WTC11 (cell line): ENCODE data around the gene SLIT3. TPM values are rescaled to one million over a fixed set of nuclear protein-coding genes. Genes with fewer than 3 reads are reported as not detected.

Source experiments
- ATAC-seq: fragments of 200-7000 bp; cut with Tn5 transposase; 2 replicates; pipeline ENCODE4 v1.10.0; 2021; ENCODE audit warnings: mild to moderate bottlenecking, moderate library complexity
- CTCF ChIA-PET: fragments of 300-600 bp; sonication (Branson Sonifier 250); formaldehyde crosslinking; loops from one replicate; lab custom pipeline; 2021; ENCODE audit warnings: antibody characterized with exemption; lab: Charles Lee
- POLR2A ChIA-PET: fragments of 350-600 bp; sonication (Branson Sonifier 250); formaldehyde crosslinking; loops from one replicate; lab custom pipeline; 2021; ENCODE audit warnings: antibody characterized with exemption; lab: Charles Lee
- DNase-seq: peaks from one replicate; pipeline ENCODE4 v3.0.0; 2021; ENCODE audit warnings: low spot score
- H3K27ac Mint-ChIP-seq: 2 replicates; pipeline ENCODE4 v1.8.0; 2021; ENCODE audit warnings: mixed read lengths
- H3K27me3 Mint-ChIP-seq: 2 replicates; pipeline ENCODE4 v1.8.0; 2021; ENCODE audit warnings: low read depth, mild to moderate bottlenecking, moderate library complexity, mixed read lengths
- H3K36me3 Mint-ChIP-seq: 2 replicates; pipeline ENCODE4 v1.8.0; 2021; ENCODE audit warnings: mixed read lengths
- H3K4me1 Mint-ChIP-seq: 2 replicates; pipeline ENCODE4 v1.8.0; 2022; ENCODE audit warnings: mixed read lengths
- H3K4me3 Mint-ChIP-seq: 2 replicates; pipeline ENCODE4 v1.8.0; 2021; ENCODE audit warnings: mild to moderate bottlenecking, moderate library complexity, mixed read lengths
- H3K9me3 Mint-ChIP-seq: 2 replicates; pipeline ENCODE4 v1.8.0; 2021; ENCODE audit warnings: mixed read lengths
- CREM ChIP-seq: sonication (generic); formaldehyde crosslinking; IDR thresholded peaks from 2 replicates; pipeline ENCODE4 v1.8.1; 2022; ENCODE audit warnings: mild to moderate bottlenecking, missing genetic modification reagents, moderate library complexity
- IRF2 ChIP-seq: sonication (generic); formaldehyde crosslinking; IDR thresholded peaks from 2 replicates; pipeline ENCODE4 v1.8.0; 2022; ENCODE audit warnings: low read depth, missing genetic modification reagents, borderline replicate concordance
- NR1H2 ChIP-seq: sonication (generic); formaldehyde crosslinking; IDR thresholded peaks from 2 replicates; pipeline ENCODE4 v1.9.0; 2021; ENCODE audit warnings: mild to moderate bottlenecking, moderate library complexity, missing genetic modification reagents
- PRRX2 ChIP-seq: fragments of 250-450 bp; sonication (Bioruptor Pico); IDR thresholded peaks from 2 replicates; pipeline ENCODE4 v1.8.0; 2021; ENCODE audit warnings: mild to moderate bottlenecking
- RORB ChIP-seq: fragments of 250-450 bp; sonication (Bioruptor Pico); IDR thresholded peaks from 2 replicates; pipeline ENCODE4 v1.9.0; 2021; ENCODE audit warnings: mild to moderate bottlenecking
- TP53 ChIP-seq: sonication (generic); formaldehyde crosslinking; IDR thresholded peaks from 2 replicates; pipeline ENCODE4 v1.8.1; 2023; ENCODE audit warnings: mild to moderate bottlenecking, missing genetic modification reagents
- ZBTB43 ChIP-seq: sonication (generic); formaldehyde crosslinking; IDR thresholded peaks from 2 replicates; pipeline ENCODE4 v1.8.1; 2023; ENCODE audit warnings: mild to moderate bottlenecking, missing genetic modification reagents
- ZNF232 ChIP-seq: sonication (generic); formaldehyde crosslinking; IDR thresholded peaks from 2 replicates; pipeline ENCODE4 v1.8.0; 2022; ENCODE audit warnings: mild to moderate bottlenecking, missing genetic modification reagents
- ZNF317 ChIP-seq: sonication (generic); formaldehyde crosslinking; IDR thresholded peaks from 2 replicates; pipeline ENCODE4 v1.8.1; 2023; ENCODE audit warnings: low read depth, mild to moderate bottlenecking, moderate library complexity, missing genetic modification reagents, borderline replicate concordance
- ZNF396 ChIP-seq: fragments of 250-450 bp; sonication (Bioruptor Pico); IDR thresholded peaks from 2 replicates; pipeline ENCODE4 v1.8.0; 2021; ENCODE audit warnings: mild to moderate bottlenecking, moderate library complexity, borderline replicate concordance
- ZNF425 ChIP-seq: fragments of 250-450 bp; sonication (Bioruptor Pico); conservative IDR thresholded peaks from 2 replicates; pipeline ENCODE4 v1.9.0; 2021; ENCODE audit warnings: mild to moderate bottlenecking
- ZNF532 ChIP-seq: fragments of 250-450 bp; sonication (Bioruptor Pico); IDR thresholded peaks from 2 replicates; pipeline ENCODE4 v1.9.0; 2021; ENCODE audit warnings: mild to moderate bottlenecking, borderline replicate concordance
- total RNA-seq: library from RNA; stranded (reverse); gene quantifications from 3 replicates; pipeline ENCODE4 v1.2.3, GENCODE V29; 2021
- TF ChIP-seq, protein P1 (sequence below): sonication (generic); formaldehyde crosslinking; IDR thresholded peaks from 2 replicates; pipeline ENCODE4 v1.8.0; 2023; ENCODE audit warnings: mild to moderate bottlenecking, missing genetic modification reagents
- TF ChIP-seq, protein P2 (sequence below): sonication (generic); formaldehyde crosslinking; IDR thresholded peaks from 2 replicates; pipeline ENCODE4 v1.8.0; 2023; ENCODE audit warnings: missing genetic modification reagents
- TF ChIP-seq, protein P3 (sequence below): sonication (generic); formaldehyde crosslinking; IDR thresholded peaks from 2 replicates; pipeline ENCODE4 v1.8.1; 2022; ENCODE audit warnings: missing genetic modification reagents, borderline replicate concordance
- TF ChIP-seq, protein P4 (sequence below): sonication (generic); formaldehyde crosslinking; IDR thresholded peaks from 2 replicates; pipeline ENCODE4 v1.8.0; 2022; ENCODE audit warnings: mild to moderate bottlenecking, missing genetic modification reagents

SLIT3 gene
- total RNA-seq, 1 experiment from 2014 or later, result 1.9 TPM

- ATAC-seq, result no peak
- TF ChIP-seq, protein P1, sequence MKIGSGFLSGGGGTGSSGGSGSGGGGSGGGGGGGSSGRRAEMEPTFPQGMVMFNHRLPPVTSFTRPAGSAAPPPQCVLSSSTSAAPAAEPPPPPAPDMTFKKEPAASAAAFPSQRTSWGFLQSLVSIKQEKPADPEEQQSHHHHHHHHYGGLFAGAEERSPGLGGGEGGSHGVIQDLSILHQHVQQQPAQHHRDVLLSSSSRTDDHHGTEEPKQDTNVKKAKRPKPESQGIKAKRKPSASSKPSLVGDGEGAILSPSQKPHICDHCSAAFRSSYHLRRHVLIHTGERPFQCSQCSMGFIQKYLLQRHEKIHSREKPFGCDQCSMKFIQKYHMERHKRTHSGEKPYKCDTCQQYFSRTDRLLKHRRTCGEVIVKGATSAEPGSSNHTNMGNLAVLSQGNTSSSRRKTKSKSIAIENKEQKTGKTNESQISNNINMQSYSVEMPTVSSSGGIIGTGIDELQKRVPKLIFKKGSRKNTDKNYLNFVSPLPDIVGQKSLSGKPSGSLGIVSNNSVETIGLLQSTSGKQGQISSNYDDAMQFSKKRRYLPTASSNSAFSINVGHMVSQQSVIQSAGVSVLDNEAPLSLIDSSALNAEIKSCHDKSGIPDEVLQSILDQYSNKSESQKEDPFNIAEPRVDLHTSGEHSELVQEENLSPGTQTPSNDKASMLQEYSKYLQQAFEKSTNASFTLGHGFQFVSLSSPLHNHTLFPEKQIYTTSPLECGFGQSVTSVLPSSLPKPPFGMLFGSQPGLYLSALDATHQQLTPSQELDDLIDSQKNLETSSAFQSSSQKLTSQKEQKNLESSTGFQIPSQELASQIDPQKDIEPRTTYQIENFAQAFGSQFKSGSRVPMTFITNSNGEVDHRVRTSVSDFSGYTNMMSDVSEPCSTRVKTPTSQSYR (CRISPR knock-in tag), result no peak
- TF ChIP-seq ZNF317 (CRISPR knock-in tag) (no peak), TP53 (CRISPR knock-in tag) (no peak), ZNF232 (CRISPR knock-in tag) (no peak), ZBTB43 (CRISPR knock-in tag) (no peak), CREM (no peak), ZNF532 (CRISPR knock-in tag) (no peak), NR1H2 (CRISPR knock-in tag) (no peak), ZNF425 (CRISPR knock-in tag) (no peak), PRRX2 (CRISPR knock-in tag) (no peak), ZNF396 (CRISPR knock-in tag) (no peak)
- TF ChIP-seq, protein P2, sequence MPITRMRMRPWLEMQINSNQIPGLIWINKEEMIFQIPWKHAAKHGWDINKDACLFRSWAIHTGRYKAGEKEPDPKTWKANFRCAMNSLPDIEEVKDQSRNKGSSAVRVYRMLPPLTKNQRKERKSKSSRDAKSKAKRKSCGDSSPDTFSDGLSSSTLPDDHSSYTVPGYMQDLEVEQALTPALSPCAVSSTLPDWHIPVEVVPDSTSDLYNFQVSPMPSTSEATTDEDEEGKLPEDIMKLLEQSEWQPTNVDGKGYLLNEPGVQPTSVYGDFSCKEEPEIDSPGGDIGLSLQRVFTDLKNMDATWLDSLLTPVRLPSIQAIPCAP, result no peak
- ChIA-PET POLR2A (no interaction called here), CTCF (interaction anchor here (0.9 to 1.5 kb wide), 2 partner anchors 74 to 76 kb away, joined by 3 to 5 read pairs; no protein-coding TSS in a partner anchor)
- Mint-ChIP-seq H3K27me3 (peaks cover 23% of the 10 kb centered on the region), H3K36me3 (no peaks in the 10 kb centered on the region), H3K4me1 (peaks cover 14% of the 10 kb centered on the region), H3K4me3 (no peak overlapping the region), H3K27ac (no peak overlapping the region), H3K9me3 (no peaks in the 10 kb centered on the region)
- no peak for DNase-seq
Observed at GRCh38 chr5:168822248-168822744, 478.6 kb downstream of the SLIT3 start.

- ChIA-PET CTCF (interaction anchor here (1.5 kb wide), 1 partner anchor 73 kb away, joined by 3 read pairs; no protein-coding TSS in a partner anchor), POLR2A (no interaction called here)
- no peak overlapping the region for H3K27ac Mint-ChIP-seq
- ATAC-seq (no peak), DNase-seq (no peak)
- H3K9me3 Mint-ChIP-seq, result no peaks in the 10 kb centered on the region
- no peak overlapping the region for H3K4me3 Mint-ChIP-seq
- H3K27me3 Mint-ChIP-seq, result peaks cover 18% of the 10 kb centered on the region
- H3K4me1 Mint-ChIP-seq, result peaks cover 11% of the 10 kb centered on the region
- H3K36me3 Mint-ChIP-seq, result no peaks in the 10 kb centered on the region
- TF ChIP-seq, protein P3, sequence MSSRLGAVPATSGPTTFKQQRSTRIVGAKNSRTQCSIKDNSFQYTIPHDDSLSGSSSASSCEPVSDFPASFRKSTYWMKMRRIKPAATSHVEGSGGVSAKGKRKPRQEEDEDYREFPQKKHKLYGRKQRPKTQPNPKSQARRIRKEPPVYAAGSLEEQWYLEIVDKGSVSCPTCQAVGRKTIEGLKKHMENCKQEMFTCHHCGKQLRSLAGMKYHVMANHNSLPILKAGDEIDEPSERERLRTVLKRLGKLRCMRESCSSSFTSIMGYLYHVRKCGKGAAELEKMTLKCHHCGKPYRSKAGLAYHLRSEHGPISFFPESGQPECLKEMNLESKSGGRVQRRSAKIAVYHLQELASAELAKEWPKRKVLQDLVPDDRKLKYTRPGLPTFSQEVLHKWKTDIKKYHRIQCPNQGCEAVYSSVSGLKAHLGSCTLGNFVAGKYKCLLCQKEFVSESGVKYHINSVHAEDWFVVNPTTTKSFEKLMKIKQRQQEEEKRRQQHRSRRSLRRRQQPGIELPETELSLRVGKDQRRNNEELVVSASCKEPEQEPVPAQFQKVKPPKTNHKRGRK (CRISPR knock-in tag), result no peak
- TF ChIP-seq IRF2 (CRISPR knock-in tag) (no peak), RORB (CRISPR knock-in tag) (no peak)
- TF ChIP-seq, protein P1 (CRISPR knock-in tag), result no peak
- TF ChIP-seq, protein P4, sequence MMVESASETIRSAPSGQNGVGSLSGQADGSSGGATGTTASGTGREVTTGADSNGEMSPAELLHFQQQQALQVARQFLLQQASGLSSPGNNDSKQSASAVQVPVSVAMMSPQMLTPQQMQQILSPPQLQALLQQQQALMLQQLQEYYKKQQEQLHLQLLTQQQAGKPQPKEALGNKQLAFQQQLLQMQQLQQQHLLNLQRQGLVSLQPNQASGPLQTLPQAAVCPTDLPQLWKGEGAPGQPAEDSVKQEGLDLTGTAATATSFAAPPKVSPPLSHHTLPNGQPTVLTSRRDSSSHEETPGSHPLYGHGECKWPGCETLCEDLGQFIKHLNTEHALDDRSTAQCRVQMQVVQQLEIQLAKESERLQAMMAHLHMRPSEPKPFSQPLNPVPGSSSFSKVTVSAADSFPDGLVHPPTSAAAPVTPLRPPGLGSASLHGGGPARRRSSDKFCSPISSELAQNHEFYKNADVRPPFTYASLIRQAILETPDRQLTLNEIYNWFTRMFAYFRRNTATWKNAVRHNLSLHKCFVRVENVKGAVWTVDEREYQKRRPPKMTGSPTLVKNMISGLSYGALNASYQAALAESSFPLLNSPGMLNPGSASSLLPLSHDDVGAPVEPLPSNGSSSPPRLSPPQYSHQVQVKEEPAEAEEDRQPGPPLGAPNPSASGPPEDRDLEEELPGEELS (CRISPR knock-in tag), result no peak
Observed at GRCh38 chr5:168820874-168821273, 480.1 kb downstream of the SLIT3 start.
